GM19324 (cell line): ENCODE data around the gene AOPEP.

Source experiments
- ATAC-seq: cut with Tn5 transposase; IDR thresholded peaks from one replicate; pipeline ENCODE4 v1.9.1; 2021; ENCODE audit warnings: mild to moderate bottlenecking, moderate library complexity; ENCODE audit not compliant: unreplicated experiment, low FRiP score

Gene AOPEP

GRCh38 chr9:95135756-95136155 is 409.3 kb downstream of the AOPEP start:
- ATAC-seq, result no peak
